ENCODE data around the gene TTLL11.

The TTLL11 gene

GRCh38 chr9:121893786-121894185, 199.3 kb downstream of the TTLL11 start:
- no peak for TF ChIP-seq NFIC (IDR thresholded peaks at IDR 0.05)
- TF ChIP-seq CREB1 (IDR thresholded peaks at IDR 0.05; ENCODE audit: low read depth) = no peak
- no peak for TF ChIP-seq TEAD4 (IDR thresholded peaks at IDR 0.05)
- TF ChIP-seq, protein P1, sequence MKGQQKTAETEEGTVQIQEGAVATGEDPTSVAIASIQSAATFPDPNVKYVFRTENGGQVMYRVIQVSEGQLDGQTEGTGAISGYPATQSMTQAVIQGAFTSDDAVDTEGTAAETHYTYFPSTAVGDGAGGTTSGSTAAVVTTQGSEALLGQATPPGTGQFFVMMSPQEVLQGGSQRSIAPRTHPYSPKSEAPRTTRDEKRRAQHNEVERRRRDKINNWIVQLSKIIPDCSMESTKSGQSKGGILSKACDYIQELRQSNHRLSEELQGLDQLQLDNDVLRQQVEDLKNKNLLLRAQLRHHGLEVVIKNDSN (IDR thresholded peaks at IDR 0.05) = no peak
- TF ChIP-seq ZBTB7A (IDR thresholded peaks at IDR 0.05; ENCODE audit: low read depth) = no peak
- TF ChIP-seq RAD21 (IDR thresholded peaks at IDR 0.05; ENCODE audit: low read depth) = no peak
- no peak for TF ChIP-seq YY1 (IDR thresholded peaks at IDR 0.05; ENCODE audit: low read depth)
- no peak for TF ChIP-seq REST (IDR thresholded peaks at IDR 0.05; ENCODE audit: low read depth)
- TF ChIP-seq TCF12 (IDR thresholded peaks at IDR 0.05; ENCODE audit: low read depth) = no peak
- TF ChIP-seq CEBPB (IDR thresholded peaks at IDR 0.05) = no peak
- TF ChIP-seq, protein P2, sequence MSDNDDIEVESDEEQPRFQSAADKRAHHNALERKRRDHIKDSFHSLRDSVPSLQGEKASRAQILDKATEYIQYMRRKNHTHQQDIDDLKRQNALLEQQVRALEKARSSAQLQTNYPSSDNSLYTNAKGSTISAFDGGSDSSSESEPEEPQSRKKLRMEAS (IDR thresholded peaks at IDR 0.05) = no peak
- no peak for TF ChIP-seq FOXM1 (IDR thresholded peaks at IDR 0.05; ENCODE audit: borderline replicate concordance, low read depth)
- TF ChIP-seq EP300 (IDR thresholded peaks at IDR 0.05; ENCODE audit: borderline replicate concordance) = no peak
- no peak for TF ChIP-seq TAF1 (IDR thresholded peaks at IDR 0.05; ENCODE audit: low read depth)
- no peak for TF ChIP-seq EGR1 (IDR thresholded peaks at IDR 0.05)

GRCh38 chr9:121892706-121893105, 200.4 kb downstream of the TTLL11 start:
- TF ChIP-seq TCF12 (IDR thresholded peaks at IDR 0.05; ENCODE audit: low read depth) (no peak), ZBTB7A (IDR thresholded peaks at IDR 0.05; ENCODE audit: low read depth) (no peak), TAF1 (IDR thresholded peaks at IDR 0.05; ENCODE audit: low read depth) (no peak)
- TF ChIP-seq, protein P2 (IDR thresholded peaks at IDR 0.05) = no peak

DNA sequence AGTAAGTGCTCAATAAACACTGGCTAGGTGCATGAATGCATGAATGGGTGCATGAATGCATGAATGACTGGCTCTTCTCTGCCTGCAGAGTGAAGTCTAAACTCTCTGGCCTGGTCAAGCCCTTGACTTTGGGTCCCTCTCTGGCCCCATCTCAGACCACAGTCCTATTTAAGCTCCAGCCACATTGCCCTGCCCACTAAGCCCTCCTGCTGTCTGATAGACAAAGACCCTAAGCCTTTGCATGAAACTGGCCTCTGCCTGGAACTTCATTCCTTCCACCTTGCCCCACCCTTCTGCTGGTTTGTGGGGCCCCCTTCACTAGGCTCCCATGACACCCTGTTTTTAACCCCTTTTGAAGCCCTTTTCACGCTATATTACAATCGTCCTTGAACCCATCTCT, 202.4 kb downstream of the TTLL11 start:
- TF ChIP-seq TAF1 (IDR thresholded peaks at IDR 0.05; ENCODE audit: low read depth) (no peak), YY1 (IDR thresholded peaks at IDR 0.05; ENCODE audit: low read depth) (no peak), TEAD4 (IDR thresholded peaks at IDR 0.05) (no peak), FOXM1 (IDR thresholded peaks at IDR 0.05; ENCODE audit: borderline replicate concordance, low read depth) (no peak), REST (IDR thresholded peaks at IDR 0.05; ENCODE audit: low read depth) (no peak), RAD21 (IDR thresholded peaks at IDR 0.05; ENCODE audit: low read depth) (no peak), EP300 (IDR thresholded peaks at IDR 0.05; ENCODE audit: borderline replicate concordance) (no peak), CEBPB (IDR thresholded peaks at IDR 0.05) (no peak), EGR1 (IDR thresholded peaks at IDR 0.05) (no peak), NFIC (IDR thresholded peaks at IDR 0.05) (no peak)
- TF ChIP-seq, protein P2 (IDR thresholded peaks at IDR 0.05) = no peak

- no peak for TF ChIP-seq RAD21 (IDR thresholded peaks at IDR 0.05; ENCODE audit: low read depth)
- no peak for TF ChIP-seq ZBTB7A (IDR thresholded peaks at IDR 0.05; ENCODE audit: low read depth)
- TF ChIP-seq REST (IDR thresholded peaks at IDR 0.05; ENCODE audit: low read depth) = no peak
- no peak for TF ChIP-seq EGR1 (IDR thresholded peaks at IDR 0.05)
- no peak for TF ChIP-seq EP300 (IDR thresholded peaks at IDR 0.05; ENCODE audit: borderline replicate concordance)
- no peak for TF ChIP-seq FOXM1 (IDR thresholded peaks at IDR 0.05; ENCODE audit: borderline replicate concordance, low read depth)
- TF ChIP-seq TCF12 (IDR thresholded peaks at IDR 0.05; ENCODE audit: low read depth) = no peak
- TF ChIP-seq, protein P2 (IDR thresholded peaks at IDR 0.05) = no peak
- TF ChIP-seq TAF1 (IDR thresholded peaks at IDR 0.05; ENCODE audit: low read depth) = no peak
- TF ChIP-seq YY1 (IDR thresholded peaks at IDR 0.05; ENCODE audit: low read depth) = no peak
- no peak for TF ChIP-seq CEBPB (IDR thresholded peaks at IDR 0.05)
- TF ChIP-seq NFIC (IDR thresholded peaks at IDR 0.05) = no peak
- no peak for TF ChIP-seq TEAD4 (IDR thresholded peaks at IDR 0.05)
- TF ChIP-seq, protein P1 (IDR thresholded peaks at IDR 0.05) = no peak
- no peak for TF ChIP-seq CREB1 (IDR thresholded peaks at IDR 0.05; ENCODE audit: low read depth)
Measured at GRCh38 chr9:121889990-121890563, 203.0 kb downstream of the TTLL11 start.

Data from Ishikawa (cell line).